Parietal lobe (tissue), 1 donor: ENCODE results near the gene CTCFL. TPM values are rescaled to one million over a fixed set of nuclear protein-coding genes. Genes with fewer than 3 reads are reported as not detected.

ENCODE experiments used
- total RNA-seq: library from RNA; depleted of rRNA; stranded (reverse); fragments of >200 nt; gene quantifications from one replicate; pipeline ENCODE4 v1.2.3, GENCODE V29; 2014

CTCFL gene, protein sequence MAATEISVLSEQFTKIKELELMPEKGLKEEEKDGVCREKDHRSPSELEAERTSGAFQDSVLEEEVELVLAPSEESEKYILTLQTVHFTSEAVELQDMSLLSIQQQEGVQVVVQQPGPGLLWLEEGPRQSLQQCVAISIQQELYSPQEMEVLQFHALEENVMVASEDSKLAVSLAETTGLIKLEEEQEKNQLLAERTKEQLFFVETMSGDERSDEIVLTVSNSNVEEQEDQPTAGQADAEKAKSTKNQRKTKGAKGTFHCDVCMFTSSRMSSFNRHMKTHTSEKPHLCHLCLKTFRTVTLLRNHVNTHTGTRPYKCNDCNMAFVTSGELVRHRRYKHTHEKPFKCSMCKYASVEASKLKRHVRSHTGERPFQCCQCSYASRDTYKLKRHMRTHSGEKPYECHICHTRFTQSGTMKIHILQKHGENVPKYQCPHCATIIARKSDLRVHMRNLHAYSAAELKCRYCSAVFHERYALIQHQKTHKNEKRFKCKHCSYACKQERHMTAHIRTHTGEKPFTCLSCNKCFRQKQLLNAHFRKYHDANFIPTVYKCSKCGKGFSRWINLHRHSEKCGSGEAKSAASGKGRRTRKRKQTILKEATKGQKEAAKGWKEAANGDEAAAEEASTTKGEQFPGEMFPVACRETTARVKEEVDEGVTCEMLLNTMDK
- not detected for total RNA-seq

DNA sequence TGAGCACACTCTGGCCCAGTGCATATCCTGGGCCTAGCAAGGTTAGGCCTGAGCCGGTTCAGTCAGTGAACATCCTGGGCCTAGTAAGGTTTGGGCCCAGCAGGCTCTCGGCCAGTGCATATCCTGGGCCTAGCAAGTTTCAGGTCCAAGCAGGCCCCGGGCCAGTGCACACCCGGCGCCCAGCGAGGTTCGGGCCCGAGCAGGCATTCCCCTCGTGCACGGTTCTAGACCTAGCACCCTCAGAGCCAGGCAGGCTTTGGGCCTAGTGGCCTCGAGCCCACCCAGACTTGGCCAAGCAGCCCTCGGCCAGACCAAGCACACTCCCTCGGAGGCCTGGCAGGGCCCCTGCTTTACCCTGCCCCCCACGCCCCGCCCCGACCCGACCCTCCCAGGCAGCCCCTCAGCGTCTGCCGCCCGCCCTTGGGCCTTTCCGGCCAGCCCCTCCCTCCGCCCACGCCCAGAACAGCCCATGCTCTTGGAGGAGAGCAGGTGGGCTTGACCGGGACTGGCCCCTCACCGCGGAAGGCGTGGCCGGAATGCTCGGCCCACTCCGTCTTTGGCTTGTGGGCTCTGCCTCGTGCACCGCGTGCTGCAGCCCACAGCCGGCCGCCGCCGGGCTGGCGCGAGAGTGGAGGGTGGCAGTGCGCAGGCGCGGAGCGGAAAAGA is at the start of gene CTCFL:
Gene CTCFL (minus strand): TSS at position 630 of the 666 bp plus-strand sequence. CDS start 935 bp downstream, outside the sequence.

GRCh38 chr20:57560554-57561355 is 35.8 kb upstream of the CTCFL start, which contains the start of gene PCK1:
PCK1 (plus strand) TSS chr20:57561110; CDS start chr20:57561412, 302 bp downstream.

Other genes starting within 250 kb of the CTCFL start
- gene SPO11, start 195.3 kb downstream of the CTCFL start, total RNA-seq = not detected
- 41.6 TPM for gene RAE1, start 173.9 kb downstream of the CTCFL start, total RNA-seq
- gene RBM38, start 133.7 kb downstream of the CTCFL start, total RNA-seq = 8.5 TPM
- gene PCK1, start 36.0 kb upstream of the CTCFL start, total RNA-seq = not detected
- gene ZBP1, start 95.3 kb upstream of the CTCFL start, total RNA-seq = not detected
- gene PMEPA1, start 184.9 kb upstream of the CTCFL start, total RNA-seq = 7.5 TPM